Peyer's patch (tissue), 4 donors: ENCODE results near the gene PNMA6A. TPM values are rescaled to one million over a fixed set of nuclear protein-coding genes. Genes with fewer than 3 reads are reported as not detected.
"Not testable (repeated sequence)": the region's sequence is repeated elsewhere in the genome, so short reads cannot be mapped to it uniquely, and the experiment has no call there.

Experiments
- DNase-seq, 3 donors: peaks; one replicate each; pipeline ENCODE4 v3.0.0-alpha.2; 2017 to 2019
- H3K27ac ChIP-seq, 4 donors: fragments of 200-600 bp; sonication (generic); one replicate each; pipeline ENCODE4 v1.5.1; 2016 to 2019
- H3K27me3 ChIP-seq, 2 donors: fragments of 200-600 bp; sonication (generic); one replicate each; pipeline ENCODE4 v1.5.1; 2019
- H3K36me3 ChIP-seq, 3 donors: fragments of 200-600 bp; sonication (generic); one replicate each; pipeline ENCODE4 v1.5.1; 2016 to 2019
- H3K4me1 ChIP-seq, 4 donors: fragments of 200-600 bp; sonication (generic); one replicate each; pipeline ENCODE4 v1.5.1; 2016 to 2019
- H3K4me3 ChIP-seq, 4 donors: fragments of 200-600 bp; sonication (generic); 1 replicate in 3 of 4; 2 replicates in 1 of 4; pipeline ENCODE4 v1.5.1; 2016 to 2019; ENCODE audit warnings: mild to moderate bottlenecking in 1 of 4
- H3K9me3 ChIP-seq, 4 donors: fragments of 200-600 bp; sonication (generic); one replicate each; pipeline ENCODE4 v1.5.1; 2016 to 2019; ENCODE audit warnings: mild to moderate bottlenecking in 1 of 4
- POLR2A ChIP-seq, 2 donors: fragments of 450-650 bp; IDR thresholded peaks; one replicate each; pipeline ENCODE4 v1.5.1; 2017; ENCODE audit warnings: antibody characterized with exemption in 2 of 2, mild to moderate bottlenecking in 2 of 2, moderate library complexity in 2 of 2
- total RNA-seq, 4 donors: library from RNA; depleted of rRNA; stranded (reverse); fragments of >200 nt; gene quantifications; one replicate each; pipeline ENCODE4 v1.1.0, GENCODE V29; 2016
- TF ChIP-seq, protein P1 (sequence below), 6 experiments: fragments of 450-650 bp in 4 of 6; fragments of 200-600 bp in 2 of 6; sonication (generic) in 1 of 6; IDR thresholded peaks; one replicate each; pipeline ENCODE4 v1.5.1; 2017 to 2019; ENCODE audit warnings: antibody characterized with exemption in 6 of 6, mild to moderate bottlenecking in 3 of 6, moderate library complexity in 1 of 6

PNMA6A gene
- total RNA-seq, 4 donors from 2014 or later, result 0.88 TPM; not detected in 3

DNA sequence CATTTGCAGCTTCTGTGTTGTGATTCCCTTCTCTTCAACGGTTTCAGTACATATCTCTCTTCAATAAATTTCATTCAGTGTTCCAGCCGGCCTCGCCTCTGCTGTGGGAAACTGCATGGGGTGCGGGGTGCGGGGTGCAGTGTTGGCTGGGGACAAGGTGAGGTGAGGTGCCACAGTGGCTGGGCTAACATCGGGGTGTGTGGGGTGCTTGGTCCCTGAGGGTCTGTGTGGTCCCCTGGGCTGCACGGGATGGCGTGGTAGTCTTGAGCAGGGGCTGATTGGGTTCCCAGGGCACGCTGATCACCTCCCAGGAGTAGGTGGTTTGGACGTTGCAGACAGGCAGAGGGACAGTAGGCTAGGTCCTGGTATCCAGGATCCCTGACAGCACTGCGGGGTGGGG, 2.7 kb downstream of the PNMA6A start:
- Histone ChIP-seq H3K36me3 (no peaks in the 10 kb centered on the region), H3K4me3 (no peak overlapping the region), H3K4me1 (no peaks in the 10 kb centered on the region), H3K27ac (no peak overlapping the region), H3K9me3 (no peaks in the 10 kb centered on the region), H3K27me3 (no peaks in the 10 kb centered on the region)
- no peak for DNase-seq
- no peak for TF ChIP-seq POLR2A (IDR thresholded peaks at IDR 0.05)
- TF ChIP-seq, protein P1, sequence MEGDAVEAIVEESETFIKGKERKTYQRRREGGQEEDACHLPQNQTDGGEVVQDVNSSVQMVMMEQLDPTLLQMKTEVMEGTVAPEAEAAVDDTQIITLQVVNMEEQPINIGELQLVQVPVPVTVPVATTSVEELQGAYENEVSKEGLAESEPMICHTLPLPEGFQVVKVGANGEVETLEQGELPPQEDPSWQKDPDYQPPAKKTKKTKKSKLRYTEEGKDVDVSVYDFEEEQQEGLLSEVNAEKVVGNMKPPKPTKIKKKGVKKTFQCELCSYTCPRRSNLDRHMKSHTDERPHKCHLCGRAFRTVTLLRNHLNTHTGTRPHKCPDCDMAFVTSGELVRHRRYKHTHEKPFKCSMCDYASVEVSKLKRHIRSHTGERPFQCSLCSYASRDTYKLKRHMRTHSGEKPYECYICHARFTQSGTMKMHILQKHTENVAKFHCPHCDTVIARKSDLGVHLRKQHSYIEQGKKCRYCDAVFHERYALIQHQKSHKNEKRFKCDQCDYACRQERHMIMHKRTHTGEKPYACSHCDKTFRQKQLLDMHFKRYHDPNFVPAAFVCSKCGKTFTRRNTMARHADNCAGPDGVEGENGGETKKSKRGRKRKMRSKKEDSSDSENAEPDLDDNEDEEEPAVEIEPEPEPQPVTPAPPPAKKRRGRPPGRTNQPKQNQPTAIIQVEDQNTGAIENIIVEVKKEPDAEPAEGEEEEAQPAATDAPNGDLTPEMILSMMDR (IDR thresholded peaks at IDR 0.05), result no peak

DNA sequence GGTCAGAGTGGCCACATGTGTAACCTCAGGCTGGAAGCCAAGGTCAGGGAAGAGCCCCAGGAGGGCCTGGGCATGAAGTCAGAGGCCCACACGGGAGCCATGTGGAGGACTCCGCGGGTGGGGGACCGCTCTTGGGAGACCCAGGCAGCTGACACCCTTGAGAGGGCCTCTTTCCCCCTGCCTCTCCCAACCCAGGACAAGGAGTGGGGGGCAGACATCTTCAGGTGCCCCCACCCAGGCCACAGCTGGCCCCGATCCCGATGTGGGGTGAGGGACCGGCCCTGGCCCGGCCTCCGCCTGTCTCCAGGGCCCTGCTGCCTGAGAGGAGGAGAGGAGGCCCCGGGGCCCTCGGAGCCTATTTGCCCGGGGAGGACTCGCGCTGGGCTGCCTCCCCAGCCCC, 3.1 kb downstream of the PNMA6A start:
- Histone ChIP-seq H3K9me3 (no peaks in the 10 kb centered on the region), H3K4me1 (no peaks in the 10 kb centered on the region), H3K36me3 (no peaks in the 10 kb centered on the region), H3K27ac (no peak overlapping the region), H3K4me3 (no peak overlapping the region), H3K27me3 (no peaks in the 10 kb centered on the region)
- no peak for TF ChIP-seq POLR2A (IDR thresholded peaks at IDR 0.05)
- TF ChIP-seq, protein P1 (IDR thresholded peaks at IDR 0.05), result no peak
- no peak for DNase-seq

DNA sequence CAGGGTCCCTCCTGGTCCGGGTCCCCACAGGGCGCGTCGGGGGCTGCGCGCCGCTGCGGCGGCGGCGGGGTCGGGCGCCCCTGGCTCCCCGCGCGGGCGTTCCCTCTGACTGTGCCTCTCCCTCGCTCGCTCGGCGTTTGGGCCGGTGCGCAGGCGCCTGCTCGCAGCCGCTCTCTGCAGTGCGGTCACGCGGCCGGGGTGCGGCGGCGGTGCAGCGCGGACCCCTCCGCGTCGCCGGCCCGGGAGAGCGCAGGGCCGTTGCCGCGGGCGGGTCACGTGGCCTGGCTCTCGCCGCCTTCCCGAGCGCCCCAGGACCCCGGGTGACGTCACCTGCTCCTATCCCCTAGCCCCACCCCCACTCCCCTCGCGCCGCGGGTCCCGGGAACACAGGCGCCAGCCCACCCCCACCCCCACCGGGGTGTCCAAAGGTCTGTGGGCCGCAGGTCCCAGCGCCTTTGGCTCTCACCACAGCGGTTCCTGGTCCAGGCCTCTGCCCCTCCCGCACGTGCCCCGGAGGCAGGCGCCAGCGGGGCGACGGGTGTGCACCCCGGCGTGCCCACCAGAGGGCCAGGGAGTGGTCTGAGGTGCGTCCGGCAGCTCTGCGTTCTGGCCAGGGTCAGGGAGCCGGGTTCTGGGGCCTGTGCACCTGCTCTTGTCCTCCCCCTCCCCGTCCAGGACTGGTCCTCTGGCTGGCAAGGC, 5.3 kb downstream of the PNMA6A start:
- not testable (repeated sequence) for H3K36me3 ChIP-seq, H3K4me1 ChIP-seq, H3K27me3 ChIP-seq, H3K9me3 ChIP-seq, DNase-seq, H3K27ac ChIP-seq, H3K4me3 ChIP-seq

DNA sequence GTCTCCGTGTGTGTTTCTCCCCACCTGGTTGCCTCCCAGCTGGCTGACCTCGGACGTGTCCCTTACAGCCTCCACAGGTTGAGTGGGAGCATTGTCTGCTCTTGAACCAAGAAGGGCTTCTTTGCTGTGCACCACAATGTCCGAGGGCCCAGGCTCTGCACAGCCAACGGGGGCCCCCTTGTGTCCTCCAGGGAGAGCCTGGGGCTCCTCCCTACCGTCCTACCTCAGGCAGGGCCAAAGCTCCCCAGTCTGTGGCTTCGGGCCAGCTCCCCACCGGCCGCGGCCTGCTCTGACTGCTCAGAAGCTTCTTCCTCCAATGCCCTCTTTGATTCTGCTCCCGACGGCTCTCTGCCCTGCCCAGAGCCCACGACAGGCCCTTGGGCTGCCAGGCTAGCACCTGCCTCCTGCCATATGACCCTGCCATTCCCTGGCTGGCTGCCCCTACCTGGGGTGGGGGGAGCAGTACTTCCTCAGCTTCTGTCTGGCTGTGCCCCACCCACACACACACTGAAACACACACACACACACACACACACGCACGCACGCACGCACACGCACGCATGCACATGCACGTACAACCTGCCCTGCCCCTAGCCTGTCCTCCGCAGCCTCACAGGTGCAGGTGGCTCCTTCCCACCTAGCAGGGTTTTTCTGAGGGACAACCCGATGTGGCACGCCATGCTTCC, 11.1 kb downstream of the PNMA6A start:
- not testable (repeated sequence) for H3K4me1 ChIP-seq, H3K4me3 ChIP-seq

DNA sequence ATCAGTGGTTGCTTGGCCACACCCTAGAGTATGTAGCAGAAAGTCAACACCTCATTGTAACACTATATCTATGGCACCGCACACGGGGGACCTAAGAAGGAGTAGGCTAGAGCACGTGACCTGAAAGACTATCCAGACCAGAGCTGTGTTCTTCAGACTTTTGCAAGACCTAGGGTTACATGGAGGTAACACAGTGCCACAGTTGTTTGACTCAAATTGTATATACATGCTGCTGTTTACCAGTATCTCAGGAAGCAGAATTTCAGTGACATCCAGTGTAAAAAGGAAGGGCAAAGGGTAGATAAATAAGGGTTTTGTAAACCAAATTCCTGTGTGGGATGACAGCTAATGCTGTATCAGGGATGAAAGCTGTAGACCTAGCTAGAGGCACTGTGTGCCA, 30.2 kb downstream of the PNMA6A start:
- H3K27me3 ChIP-seq, result no peaks in the 10 kb centered on the region
- no peak overlapping the region for H3K27ac ChIP-seq
- no peaks in the 10 kb centered on the region for H3K4me1 ChIP-seq
- no peaks in the 10 kb centered on the region for H3K9me3 ChIP-seq
- DNase-seq, result no peak
- no peaks in the 10 kb centered on the region for H3K36me3 ChIP-seq
- H3K4me3 ChIP-seq, result no peak overlapping the region
- TF ChIP-seq, protein P1 (IDR thresholded peaks at IDR 0.05), result no peak
- no peak for TF ChIP-seq POLR2A (IDR thresholded peaks at IDR 0.05)

More for the DNA sequence above, 11.1 kb downstream of the PNMA6A start:
- H3K9me3 ChIP-seq, H3K27ac ChIP-seq, H3K27me3 ChIP-seq, DNase-seq, H3K36me3 ChIP-seq: not testable (repeated sequence)

DNA sequence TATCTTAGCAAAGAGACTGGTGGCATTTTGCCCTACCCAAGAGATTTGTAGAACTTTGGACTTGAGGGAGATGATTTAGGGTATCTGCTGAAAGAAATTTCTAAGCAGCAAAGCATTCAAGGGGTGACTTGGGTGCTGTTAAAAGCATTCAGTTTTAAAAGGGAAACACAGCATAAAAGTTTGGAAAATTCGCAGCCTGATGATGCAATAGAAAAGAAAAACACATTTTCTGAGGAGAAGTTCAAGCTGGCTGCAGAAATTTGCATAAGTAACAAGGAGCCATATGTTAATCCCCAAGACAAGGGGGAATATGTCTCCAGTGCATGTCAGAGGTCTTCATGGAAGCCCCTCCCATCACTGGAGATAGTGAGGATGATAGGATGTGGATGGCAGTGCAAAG, 32.7 kb downstream of the PNMA6A start:
- not testable (repeated sequence) for H3K9me3 ChIP-seq

DNA sequence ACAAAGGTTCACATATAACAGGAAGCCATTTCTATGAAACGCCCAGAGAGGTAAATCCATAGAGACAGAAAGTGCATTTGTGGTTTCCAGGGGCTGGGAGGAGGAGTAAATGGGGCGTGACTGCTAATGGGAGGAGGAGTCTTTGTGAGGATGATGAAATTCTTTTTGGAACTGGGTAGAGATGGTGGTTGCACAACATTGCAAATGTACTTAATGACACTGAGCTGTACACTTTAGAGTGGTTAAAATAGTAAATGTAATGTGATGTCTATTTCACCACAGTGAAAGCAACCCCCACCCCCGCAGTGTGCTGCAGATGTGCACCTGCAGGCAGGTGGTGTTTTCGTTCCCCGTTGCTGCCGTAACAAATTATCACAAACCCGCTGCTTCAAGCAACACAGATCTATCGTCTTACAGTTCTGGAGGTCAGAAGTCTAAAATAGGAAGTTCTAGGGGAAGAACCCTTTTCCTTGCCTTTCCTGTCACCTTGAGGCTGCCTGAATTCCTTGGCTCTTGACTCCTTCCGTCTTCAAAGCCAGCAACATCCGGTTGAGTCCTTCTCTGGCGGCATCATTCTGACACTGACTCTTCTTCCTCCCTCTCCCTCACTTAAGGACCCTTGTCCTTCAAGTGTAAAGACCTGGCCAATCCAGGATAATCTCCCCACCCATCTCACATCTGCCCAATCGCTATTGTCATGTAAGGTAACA, 34.0 kb downstream of the PNMA6A start:
- H3K4me1 ChIP-seq, H3K36me3 ChIP-seq, H3K9me3 ChIP-seq, DNase-seq, H3K4me3 ChIP-seq, H3K27ac ChIP-seq, H3K27me3 ChIP-seq: not testable (repeated sequence)

More for the DNA sequence above, 32.7 kb downstream of the PNMA6A start:
- not testable (repeated sequence) for H3K27ac ChIP-seq, H3K36me3 ChIP-seq, DNase-seq, H3K4me1 ChIP-seq, H3K4me3 ChIP-seq, H3K27me3 ChIP-seq

DNA sequence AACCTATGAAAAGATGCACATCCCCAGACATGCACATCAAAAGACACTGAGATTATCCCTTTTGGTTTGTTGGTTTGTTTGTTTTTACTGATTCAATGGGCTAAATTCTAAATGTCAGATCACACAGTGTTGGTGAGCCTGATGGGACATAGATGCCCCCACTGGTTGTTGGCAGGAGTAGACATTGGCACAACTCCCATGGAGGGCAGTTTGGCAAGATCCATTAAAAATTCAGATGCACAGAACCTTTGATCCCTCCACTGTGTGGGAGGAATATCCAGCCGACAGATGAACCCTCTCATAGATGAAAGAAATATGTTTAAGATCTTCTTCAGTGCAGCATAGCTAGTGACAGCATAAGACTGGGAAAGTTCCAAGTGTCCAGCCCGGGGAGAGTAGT, 38.5 kb downstream of the PNMA6A start:
- not testable (repeated sequence) for H3K27ac ChIP-seq, H3K36me3 ChIP-seq, H3K27me3 ChIP-seq, H3K4me1 ChIP-seq, DNase-seq, H3K9me3 ChIP-seq, H3K4me3 ChIP-seq

DNA sequence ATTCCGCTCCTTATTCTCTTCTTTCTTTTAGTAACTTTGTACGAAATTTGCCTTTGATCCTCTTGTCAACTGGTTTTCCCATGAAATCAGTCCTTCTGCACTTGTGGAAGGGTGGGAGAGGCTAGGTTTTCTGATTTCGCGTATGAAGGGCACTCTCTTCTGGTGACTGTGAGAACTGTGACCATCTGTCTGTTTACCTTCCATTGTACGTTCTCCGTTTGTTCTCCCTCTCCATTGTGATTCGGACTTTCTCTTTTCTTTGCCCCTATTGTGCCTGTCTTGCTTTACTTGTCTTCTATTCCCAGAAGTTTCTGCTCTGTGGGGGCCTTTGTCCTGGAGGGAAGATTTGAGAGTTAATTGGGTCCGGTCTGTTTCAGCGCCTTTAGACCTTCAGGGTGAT, 41.6 kb downstream of the PNMA6A start:
- not testable (repeated sequence) for H3K27me3 ChIP-seq, H3K4me1 ChIP-seq, DNase-seq, H3K9me3 ChIP-seq, H3K4me3 ChIP-seq, H3K27ac ChIP-seq, H3K36me3 ChIP-seq

DNA sequence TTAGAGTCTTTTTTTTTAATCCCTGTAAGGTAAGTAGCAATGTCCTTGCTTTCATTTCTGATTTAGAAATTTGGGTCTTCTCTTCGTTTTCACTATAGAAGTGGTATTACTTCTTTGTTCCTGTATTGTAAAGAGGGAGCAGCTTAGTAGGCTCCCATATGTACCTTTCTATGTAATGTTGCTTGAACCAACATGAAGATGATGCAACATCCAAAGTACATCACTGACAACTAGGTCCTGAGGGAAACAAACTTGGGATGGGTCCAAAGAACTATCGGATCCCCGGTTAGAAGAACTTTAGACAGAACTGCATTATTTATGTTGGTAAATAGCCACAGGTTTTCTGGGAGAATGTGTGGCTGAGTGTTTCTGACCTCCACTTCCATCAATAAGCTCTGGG, 45.5 kb downstream of the PNMA6A start:
- H3K4me1 ChIP-seq, DNase-seq, H3K27me3 ChIP-seq, H3K4me3 ChIP-seq, H3K27ac ChIP-seq, H3K36me3 ChIP-seq, H3K9me3 ChIP-seq: not testable (repeated sequence)

DNA sequence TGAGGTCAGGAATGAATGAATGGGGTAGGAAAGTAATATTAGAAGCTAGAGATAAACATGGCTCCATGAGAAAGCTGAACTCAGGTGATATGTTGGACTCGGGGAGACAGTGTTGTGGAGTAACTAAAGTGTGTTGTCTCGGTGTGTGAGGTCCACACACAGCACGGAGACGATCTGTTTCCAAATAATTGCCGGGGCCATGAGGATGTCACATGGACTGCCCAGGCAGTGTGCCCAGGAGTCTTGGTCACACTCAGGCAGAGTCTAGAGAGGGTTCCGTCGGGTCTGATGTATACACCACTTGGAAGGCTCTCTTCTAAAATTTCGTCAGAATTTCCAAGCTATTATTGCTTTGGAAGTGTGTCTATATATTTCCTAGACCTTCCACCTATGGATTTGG, 48.0 kb downstream of the PNMA6A start:
- not testable (repeated sequence) for H3K4me3 ChIP-seq, H3K9me3 ChIP-seq, DNase-seq, H3K36me3 ChIP-seq, H3K27ac ChIP-seq, H3K4me1 ChIP-seq, H3K27me3 ChIP-seq
